Thymus (tissue), 14 donors: ENCODE measurements around the gene APOE. TPM values are rescaled to one million over a fixed set of nuclear protein-coding genes. Genes with fewer than 3 reads are reported as not detected.
"Not testable (repeated sequence)": the region's sequence is repeated elsewhere in the genome, so short reads cannot be mapped to it uniquely, and the experiment has no call there.

Source experiments
- DNase-seq, 9 donors: peaks; one replicate each; pipeline ENCODE4 v3.0.0-alpha.2; 2013; ENCODE audit warnings: low spot score in 9 of 9, low read depth in 6 of 9, missing footprints in 1 of 9
- H3K27ac ChIP-seq, 2 donors: one replicate each; pipeline ENCODE4 v1.5.1; 2013; ENCODE audit warnings: control low read depth in 1 of 2, low read depth in 1 of 2, low read length in 1 of 2, mild to moderate bottlenecking in 1 of 2, moderate library complexity in 1 of 2
- H3K27me3 ChIP-seq, 2 donors: one replicate each; pipeline ENCODE4 v1.5.1; 2013; ENCODE audit warnings: low read length in 1 of 2; ENCODE audit not compliant: control insufficient read depth in 2 of 2, insufficient read depth in 1 of 2
- H3K36me3 ChIP-seq, 2 donors: one replicate each; pipeline ENCODE4 v1.5.1; 2013; ENCODE audit warnings: low read length in 1 of 2, mild to moderate bottlenecking in 1 of 2, moderate library complexity in 1 of 2; ENCODE audit not compliant: control insufficient read depth in 2 of 2, insufficient read depth in 2 of 2
- H3K4me1 ChIP-seq, 2 donors: one replicate each; pipeline ENCODE4 v1.5.1; 2013; ENCODE audit warnings: low read length in 2 of 2; ENCODE audit not compliant: control insufficient read depth in 2 of 2, insufficient read depth in 2 of 2
- H3K4me3 ChIP-seq, 2 donors: one replicate each; pipeline ENCODE4 v1.5.1; 2013; ENCODE audit warnings: low read length in 2 of 2, control low read depth in 1 of 2, mild to moderate bottlenecking in 1 of 2
- H3K9me3 ChIP-seq, 2 donors: one replicate each; pipeline ENCODE4 v1.5.1; 2013; ENCODE audit warnings: low read length in 1 of 2, mild to moderate bottlenecking in 1 of 2; ENCODE audit not compliant: control insufficient read depth in 2 of 2, insufficient read depth in 1 of 2
- WGBS: extraction: QIAGEN DNeasy Blood & Tissue Kit; methylation state at CpG from one replicate; pipeline ENCODE4 v1.1.7; 2013; 5-methylcytosine and 5-hydroxymethylcytosine counted together
- long read RNA-seq, 10 donors: transcript quantifications; one replicate each; lab custom pipeline, GENCODE V29; 2026
- polyA plus RNA-seq: library from polyadenylated mRNA; stranded (reverse); fragments of 200-250 nt; gene quantifications from one replicate; pipeline ENCODE4 v1.2.3, GENCODE V29; 2013
- total RNA-seq: library from RNA; stranded (reverse); fragments of 120-200 nt; gene quantifications from one replicate; pipeline ENCODE4 v1.2.4, GENCODE V29; 2013
- donor health status: healthy.

The APOE gene
- total RNA-seq (130 TPM), polyA plus RNA-seq (334 TPM)
- long read RNA-seq, donor 1, transcript APOE-201 (4 exons, 1,208 nt) = major isoform, 6 of 6 reads
- long read RNA-seq, donor 1, partial matches to known transcripts = 0 of 6 reads
- long read RNA-seq, donor 1, other reads (novel, unspliced or antisense) = 0 of 6 reads
- long read RNA-seq, donor 2, transcript APOE-202 (3 exons, 923 nt) = minor isoform, 24 of 194 reads
- long read RNA-seq, donor 2, transcript APOE-201 (4 exons, 1,208 nt) = major isoform, 154 of 194 reads
- long read RNA-seq, donor 2, partial matches to known transcripts = 13 of 194 reads
- long read RNA-seq, donor 2, other reads (novel, unspliced or antisense) = 0 of 194 reads
- long read RNA-seq, donor 3, transcript APOE-202 (3 exons, 923 nt) = minor isoform, 9 of 118 reads
- long read RNA-seq, donor 3, transcript APOE-201 (4 exons, 1,208 nt) = major isoform, 87 of 118 reads
- long read RNA-seq, donor 3, partial matches to known transcripts = 21 of 118 reads
- long read RNA-seq, donor 3, other reads (novel, unspliced or antisense) = 0 of 118 reads
- long read RNA-seq, donor 4, transcript APOE-202 (3 exons, 923 nt) = minor isoform, 5 of 40 reads
- long read RNA-seq, donor 4, transcript APOE-201 (4 exons, 1,208 nt) = major isoform, 30 of 40 reads
- long read RNA-seq, donor 4, partial matches to known transcripts = 5 of 40 reads
- long read RNA-seq, donor 4, other reads (novel, unspliced or antisense) = 0 of 40 reads
- long read RNA-seq, donor 5, transcript APOE-201 (4 exons, 1,208 nt) = major isoform, 279 of 354 reads
- long read RNA-seq, donor 5, transcript APOE-203 (4 exons, 864 nt) = minor isoform, 6 of 354 reads
- long read RNA-seq, donor 5, transcript APOE-202 (3 exons, 923 nt) = minor isoform, 31 of 354 reads
- long read RNA-seq, donor 5, partial matches to known transcripts = 32 of 354 reads
- long read RNA-seq, donor 5, other reads (novel, unspliced or antisense) = 5 of 354 reads
- long read RNA-seq, donor 6, transcript APOE-201 (4 exons, 1,208 nt) = major isoform, 88 of 101 reads
- long read RNA-seq, donor 6, transcript APOE-202 (3 exons, 923 nt) = minor isoform, 9 of 101 reads
- long read RNA-seq, donor 6, partial matches to known transcripts = 0 of 101 reads
- long read RNA-seq, donor 6, other reads (novel, unspliced or antisense) = 0 of 101 reads
- long read RNA-seq, donor 7, transcript APOE-201 (4 exons, 1,208 nt) = major isoform, 81 of 97 reads
- long read RNA-seq, donor 7, transcript APOE-202 (3 exons, 923 nt) = minor isoform, 7 of 97 reads
- long read RNA-seq, donor 7, partial matches to known transcripts = 5 of 97 reads
- long read RNA-seq, donor 7, other reads (novel, unspliced or antisense) = 0 of 97 reads
- long read RNA-seq, donor 8, transcript APOE-201 (4 exons, 1,208 nt) = major isoform, 36 of 44 reads
- long read RNA-seq, donor 8, transcript APOE-202 (3 exons, 923 nt) = minor isoform, 6 of 44 reads
- long read RNA-seq, donor 8, partial matches to known transcripts = 0 of 44 reads
- long read RNA-seq, donor 8, other reads (novel, unspliced or antisense) = 0 of 44 reads
- long read RNA-seq, donor 9, transcript APOE-201 (4 exons, 1,208 nt) = major isoform, 36 of 45 reads
- long read RNA-seq, donor 9, transcript APOE-202 (3 exons, 923 nt) = minor isoform, 7 of 45 reads
- long read RNA-seq, donor 9, partial matches to known transcripts = 0 of 45 reads
- long read RNA-seq, donor 9, other reads (novel, unspliced or antisense) = 0 of 45 reads
- long read RNA-seq, donor 10, transcript APOE-201 (4 exons, 1,208 nt) = major isoform, 49 of 51 reads
- long read RNA-seq, donor 10, partial matches to known transcripts = 0 of 51 reads
- long read RNA-seq, donor 10, other reads (novel, unspliced or antisense) = 0 of 51 reads

DNA sequence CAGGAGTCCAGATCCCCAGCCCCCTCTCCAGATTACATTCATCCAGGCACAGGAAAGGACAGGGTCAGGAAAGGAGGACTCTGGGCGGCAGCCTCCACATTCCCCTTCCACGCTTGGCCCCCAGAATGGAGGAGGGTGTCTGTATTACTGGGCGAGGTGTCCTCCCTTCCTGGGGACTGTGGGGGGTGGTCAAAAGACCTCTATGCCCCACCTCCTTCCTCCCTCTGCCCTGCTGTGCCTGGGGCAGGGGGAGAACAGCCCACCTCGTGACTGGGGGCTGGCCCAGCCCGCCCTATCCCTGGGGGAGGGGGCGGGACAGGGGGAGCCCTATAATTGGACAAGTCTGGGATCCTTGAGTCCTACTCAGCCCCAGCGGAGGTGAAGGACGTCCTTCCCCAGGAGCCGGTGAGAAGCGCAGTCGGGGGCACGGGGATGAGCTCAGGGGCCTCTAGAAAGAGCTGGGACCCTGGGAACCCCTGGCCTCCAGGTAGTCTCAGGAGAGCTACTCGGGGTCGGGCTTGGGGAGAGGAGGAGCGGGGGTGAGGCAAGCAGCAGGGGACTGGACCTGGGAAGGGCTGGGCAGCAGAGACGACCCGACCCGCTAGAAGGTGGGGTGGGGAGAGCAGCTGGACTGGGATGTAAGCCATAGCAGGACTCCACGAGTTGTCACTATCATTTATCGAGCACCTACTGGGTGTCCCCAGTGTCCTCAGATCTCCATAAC, at the start of gene APOE:
Gene APOE, plus strand, starts transcription at position 360 of the 724 bp plus-strand sequence. CDS start 829 bp downstream, outside the sequence.
- H3K36me3 ChIP-seq = peaks cover 16 to 23% of the 10 kb centered on the region in 2 donors
- H3K4me3 ChIP-seq = peak within 1 kb of the TSS in 1 of 2 donors; percentile 26
- no peak within 1 kb of the TSS for H3K27ac ChIP-seq
- H3K27me3 ChIP-seq = peaks cover 10 to 33% of the 10 kb centered on the region in 2 donors
- no peaks in the 10 kb centered on the region for H3K4me1 ChIP-seq
- no peak for DNase-seq
- H3K9me3 ChIP-seq = peaks cover 0 to 5% of the 10 kb centered on the region in 2 donors
- 5% methylated on average over 20 of the region's 20 CpGs for WGBS

DNA sequence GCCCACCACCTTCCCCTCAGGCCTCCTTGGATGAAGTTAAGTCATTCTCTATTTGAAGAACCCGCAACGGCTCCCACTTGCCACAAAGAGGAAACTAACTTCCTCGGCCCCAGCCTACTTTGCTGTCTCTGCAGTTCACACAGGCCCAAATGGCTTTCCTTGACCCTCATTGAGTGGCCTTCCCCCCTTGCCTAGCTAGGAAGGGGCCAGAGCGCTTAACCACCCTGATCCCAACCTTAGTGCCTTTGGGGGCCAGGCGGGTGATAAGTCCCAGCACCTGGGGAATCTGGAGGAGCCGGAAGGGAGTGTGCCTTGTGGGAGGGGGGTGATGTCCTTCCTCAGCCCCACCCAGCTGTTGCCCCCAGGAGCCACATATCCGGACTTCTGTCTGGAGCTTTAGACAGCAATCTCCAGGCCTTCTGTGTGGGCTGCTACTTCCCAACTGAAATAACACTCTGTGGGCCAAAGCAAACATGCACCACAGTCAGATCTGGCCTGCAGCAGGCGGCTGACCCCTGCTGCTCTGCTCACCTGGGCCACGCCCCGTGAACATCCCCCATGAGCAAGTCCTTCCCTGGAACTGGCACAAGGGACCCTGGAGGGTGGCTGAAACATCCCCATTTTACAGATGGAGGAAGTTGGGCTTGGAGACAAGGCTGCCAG, 49.0 kb upstream of the APOE start:
- Histone ChIP-seq H3K4me1 (peaks cover 0 to 11% of the 10 kb centered on the region in 2 donors), H3K36me3 (no peaks in the 10 kb centered on the region), H3K27me3 (no peaks in the 10 kb centered on the region), H3K9me3 (no peaks in the 10 kb centered on the region), H3K4me3 (no peak overlapping the region), H3K27ac (no peak overlapping the region)
- 40% methylated on average over 10 of the region's 10 CpGs for WGBS
- DNase-seq = no peak

DNA sequence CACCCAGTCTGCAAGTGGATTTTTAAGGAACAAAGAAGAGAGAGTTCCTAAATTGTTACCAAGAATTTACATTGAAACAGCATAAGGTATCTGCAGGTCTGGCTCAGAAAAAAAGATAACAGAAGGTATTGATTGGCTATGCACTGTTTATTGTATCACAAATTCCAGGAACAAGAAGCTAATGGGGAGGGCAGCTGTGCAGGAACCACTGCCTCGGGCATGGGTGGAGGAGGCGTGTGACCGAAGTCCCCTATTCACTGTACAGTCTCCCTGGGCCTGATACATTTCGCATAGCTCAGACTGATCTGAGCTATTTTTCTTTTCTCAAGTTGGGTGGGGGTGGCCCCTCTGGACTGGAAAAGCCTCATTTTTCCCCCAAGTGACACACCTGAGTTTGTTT, 47.8 kb upstream of the APOE start:
- Histone ChIP-seq H3K4me1 (peaks cover 0 to 9% of the 10 kb centered on the region in 2 donors), H3K9me3 (no peaks in the 10 kb centered on the region), H3K36me3 (no peaks in the 10 kb centered on the region), H3K27me3 (no peaks in the 10 kb centered on the region), H3K27ac (no peak overlapping the region), H3K4me3 (no peak overlapping the region)
- WGBS = 90% methylated on average over 4 of the region's 4 CpGs
- no peak for DNase-seq

DNA sequence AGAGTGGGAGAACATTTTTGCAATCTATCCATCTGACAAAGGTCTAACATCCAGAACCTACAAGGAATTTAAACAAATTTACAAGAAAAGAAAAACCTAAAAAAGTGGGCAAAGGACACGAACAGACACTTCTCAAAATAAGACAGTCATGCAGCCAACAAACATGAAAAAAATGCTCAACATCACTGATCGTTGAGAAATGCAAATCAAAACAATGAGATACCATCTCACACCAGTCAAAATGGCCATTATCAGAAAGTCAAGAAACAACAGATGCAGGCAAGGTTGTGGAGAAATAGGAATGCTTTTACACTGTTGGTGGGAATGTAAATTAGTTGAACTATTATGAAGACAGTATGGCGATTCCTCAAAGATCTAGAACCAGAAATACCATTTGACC, 44.0 kb upstream of the APOE start:
- not testable (repeated sequence) for H3K4me3 ChIP-seq, H3K27ac ChIP-seq, H3K9me3 ChIP-seq, DNase-seq, H3K36me3 ChIP-seq, H3K27me3 ChIP-seq, H3K4me1 ChIP-seq
- 95% methylated on average over 3 of the region's 3 CpGs for WGBS

DNA sequence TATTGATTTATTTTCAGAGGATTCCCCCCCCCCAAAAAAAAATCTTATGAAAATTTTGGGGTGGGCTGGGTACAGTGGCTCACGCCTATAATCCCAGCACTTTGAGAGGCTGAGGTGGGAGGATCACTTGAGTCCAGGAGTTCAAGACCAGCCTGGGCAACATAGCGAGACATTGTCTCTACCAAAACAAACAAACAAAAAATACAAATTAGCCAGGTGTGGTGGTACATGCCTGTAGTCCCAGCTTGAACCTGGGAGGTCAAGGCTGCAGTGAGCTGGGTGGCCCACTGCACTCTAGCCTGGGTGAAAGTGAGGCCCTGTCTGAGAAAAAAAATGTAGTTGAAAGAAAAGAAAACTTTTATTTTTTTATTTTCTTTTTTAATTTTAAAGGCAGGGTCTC, 41.6 kb upstream of the APOE start:
- H3K27ac ChIP-seq = no peak overlapping the region

DNA sequence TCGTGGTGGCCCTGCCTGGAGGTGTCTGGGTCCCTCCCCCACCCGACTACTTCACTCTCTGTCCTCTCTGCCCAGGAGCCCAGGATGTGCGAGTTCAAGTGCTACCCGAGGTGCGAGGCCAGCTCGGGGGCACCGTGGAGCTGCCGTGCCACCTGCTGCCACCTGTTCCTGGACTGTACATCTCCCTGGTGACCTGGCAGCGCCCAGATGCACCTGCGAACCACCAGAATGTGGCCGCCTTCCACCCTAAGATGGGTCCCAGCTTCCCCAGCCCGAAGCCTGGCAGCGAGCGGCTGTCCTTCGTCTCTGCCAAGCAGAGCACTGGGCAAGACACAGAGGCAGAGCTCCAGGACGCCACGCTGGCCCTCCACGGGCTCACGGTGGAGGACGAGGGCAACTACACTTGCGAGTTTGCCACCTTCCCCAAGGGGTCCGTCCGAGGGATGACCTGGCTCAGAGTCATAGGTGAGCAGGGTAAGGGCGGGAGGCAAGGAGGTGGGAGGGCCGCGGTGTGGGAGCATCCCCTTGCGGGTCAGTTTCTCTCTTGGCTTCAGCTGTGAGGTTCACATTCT, 40.3 kb upstream of the APOE start:
- Histone ChIP-seq H3K4me1 (no peaks in the 10 kb centered on the region), H3K27me3 (no peaks in the 10 kb centered on the region), H3K9me3 (no peaks in the 10 kb centered on the region), H3K36me3 (no peaks in the 10 kb centered on the region), H3K4me3 (no peak overlapping the region), H3K27ac (no peak overlapping the region)
- WGBS = 95% methylated on average over 27 of the region's 27 CpGs
- DNase-seq = no peak

More for the DNA sequence above, 41.6 kb upstream of the APOE start:
- Histone ChIP-seq H3K4me3 (no peak overlapping the region), H3K9me3 (no peaks in the 10 kb centered on the region), H3K4me1 (no peaks in the 10 kb centered on the region), H3K36me3 (no peaks in the 10 kb centered on the region), H3K27me3 (no peaks in the 10 kb centered on the region)
- WGBS = 98% methylated on average over 2 of the region's 2 CpGs
- DNase-seq = no peak

DNA sequence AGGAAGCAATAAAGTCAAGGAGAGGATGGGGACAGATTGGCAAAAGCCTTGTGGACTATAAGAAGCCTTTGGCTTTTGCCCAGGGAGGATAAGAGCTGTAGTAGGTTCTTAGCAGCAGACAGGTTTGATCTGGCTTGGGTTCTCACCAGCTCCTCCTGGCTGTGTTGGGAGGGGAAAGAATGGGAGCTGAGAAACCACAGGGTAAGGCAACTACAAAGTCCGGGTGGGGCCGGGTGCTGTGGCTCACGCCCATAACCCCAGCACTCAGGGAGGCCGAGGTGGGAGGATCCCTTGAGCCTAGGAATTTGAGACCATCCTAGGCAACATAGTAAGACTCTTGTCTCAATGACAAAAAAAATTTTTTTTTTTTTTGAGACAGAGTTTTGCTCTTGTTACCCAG, 38.9 kb upstream of the APOE start:
- no peaks in the 10 kb centered on the region for H3K4me1 ChIP-seq
- WGBS = 87% methylated on average over 4 of the region's 4 CpGs

More for the DNA sequence above, 38.9 kb upstream of the APOE start:
- Histone ChIP-seq H3K36me3 (no peaks in the 10 kb centered on the region), H3K9me3 (no peaks in the 10 kb centered on the region), H3K4me3 (no peak overlapping the region), H3K27ac (no peak overlapping the region), H3K27me3 (no peaks in the 10 kb centered on the region)
- DNase-seq = no peak
